Activated naive CD4-positive, alpha-beta T cell treated with anti-CD3 and anti-CD28 coated beads for 36 hours (primary cell): Measurements from ENCODE around the gene MCEE. TPM values are rescaled to one million over a fixed set of nuclear protein-coding genes. Genes with fewer than 3 reads are reported as not detected.
"Not testable (repeated sequence)": the region's sequence is repeated elsewhere in the genome, so short reads cannot be mapped to it uniquely, and the experiment has no call there.

Source experiments
- CTCF ChIA-PET: fragments of 350-600 bp; sonication (Branson Sonifier 250); formaldehyde crosslinking; loops from one replicate; lab custom pipeline; 2021; ENCODE audit warnings: antibody characterized with exemption; lab: Charles Lee
- DNase-seq: peaks from one replicate; pipeline ENCODE4 v3.0.0-alpha.2; 2020
- H3K27ac Mint-ChIP-seq: one replicate; pipeline ENCODE4 v1.8.0; 2021; ENCODE audit warnings: mild to moderate bottlenecking, mixed read lengths
- H3K27me3 Mint-ChIP-seq: one replicate; pipeline ENCODE4 v1.8.0; 2021; ENCODE audit warnings: low read depth, mixed read lengths
- H3K36me3 Mint-ChIP-seq: one replicate; pipeline ENCODE4 v1.8.0; 2021; ENCODE audit warnings: low read depth, mixed read lengths
- H3K4me1 Mint-ChIP-seq: one replicate; pipeline ENCODE4 v1.8.0; 2021; ENCODE audit warnings: low read depth, mixed read lengths
- H3K4me3 Mint-ChIP-seq: one replicate; pipeline ENCODE4 v1.8.0; 2021; ENCODE audit warnings: mild to moderate bottlenecking, moderate library complexity, mixed read lengths
- H3K9me3 Mint-ChIP-seq: one replicate; pipeline ENCODE4 v1.8.0; 2021; ENCODE audit warnings: mixed read lengths
- intact Hi-C: fragments of 100-400 bp; cut with micrococcal nuclease; formaldehyde crosslinking; loops from one replicate; pipeline ENCODE4 v1.15.1; 2023
- total RNA-seq, 2 experiments: library from RNA; stranded (reverse); gene quantifications; one replicate each; pipeline ENCODE4 v1.2.3, GENCODE V29; 2021

The MCEE gene
- total RNA-seq, 2 experiments from 2014 or later: 14.0 to 15.8 TPM

- Mint-ChIP-seq H3K27ac (no peak overlapping the region), H3K4me1 (no peaks in the 10 kb centered on the region), H3K9me3 (no peaks in the 10 kb centered on the region), H3K36me3 (peaks cover 7% of the 10 kb centered on the region), H3K27me3 (no peaks in the 10 kb centered on the region), H3K4me3 (no peak overlapping the region)
- CTCF ChIA-PET: interaction anchor here (0.7 to 0.8 kb wide), 2 partner anchors 81 to 148 kb away, joined by 3 read pairs; no protein-coding TSS in a partner anchor
- intact Hi-C loops: no loop called here
- no peak for DNase-seq
These were observed 21.6 kb upstream of the MCEE start for GRCh38 chr2:71151620-71152019.

GRCh38 chr2:71150082-71150816 lies 20.2 kb upstream of the MCEE start:
- no peaks in the 10 kb centered on the region for H3K9me3 Mint-ChIP-seq
- no peak overlapping the region for H3K27ac Mint-ChIP-seq
- intact Hi-C loops: no loop called here
- H3K36me3 Mint-ChIP-seq: peaks cover 8% of the 10 kb centered on the region
- CTCF ChIA-PET: interaction anchor here (0.6 to 1.2 kb wide), 2 partner anchors 13 to 80 kb away, joined by 3 read pairs; no protein-coding TSS in a partner anchor
- no peak overlapping the region for H3K4me3 Mint-ChIP-seq
- no peaks in the 10 kb centered on the region for H3K4me1 Mint-ChIP-seq
- no peaks in the 10 kb centered on the region for H3K27me3 Mint-ChIP-seq
- DNase-seq: no peak

- Mint-ChIP-seq H3K27me3 (no peaks in the 10 kb centered on the region), H3K36me3 (peaks cover 19% of the 10 kb centered on the region), H3K4me1 (no peaks in the 10 kb centered on the region), H3K9me3 (no peaks in the 10 kb centered on the region), H3K27ac (no peak overlapping the region), H3K4me3 (no peak overlapping the region)
- DNase-seq: no peak
- intact Hi-C loops: no loop called here
- CTCF ChIA-PET: interaction anchor here (0.8 to 1.2 kb wide), 7 partner anchors 8 to 201 kb away, joined by 3 to 4 read pairs (median 3); no protein-coding TSS in a partner anchor
These were observed 18.6 kb upstream of the MCEE start for GRCh38 chr2:71148506-71149063.

- no peak for DNase-seq
- CTCF ChIA-PET: interaction anchor here (1.0 to 3.7 kb wide), 3 partner anchors 13 to 83 kb away, joined by 3 to 14 read pairs (median 4); partner anchors contain the start of gene PAIP2B
- Mint-ChIP-seq H3K4me3 (no peak overlapping the region), H3K27ac (no peak overlapping the region), H3K36me3 (peaks cover 39% of the 10 kb centered on the region), H3K9me3 (no peaks in the 10 kb centered on the region), H3K27me3 (no peaks in the 10 kb centered on the region), H3K4me1 (no peaks in the 10 kb centered on the region)
- intact Hi-C loops: no loop called here
These were observed 13.8 kb upstream of the MCEE start for GRCh38 chr2:71143782-71144181.

GRCh38 chr2:71136174-71136573 lies 6.1 kb upstream of the MCEE start:
- no peak overlapping the region for H3K4me3 Mint-ChIP-seq
- no peaks in the 10 kb centered on the region for H3K9me3 Mint-ChIP-seq
- DNase-seq: no peak
- intact Hi-C loops: no loop called here
- H3K36me3 Mint-ChIP-seq: peaks cover 28% of the 10 kb centered on the region
- no peaks in the 10 kb centered on the region for H3K4me1 Mint-ChIP-seq
- CTCF ChIA-PET: no interaction called here
- H3K27ac Mint-ChIP-seq: no peak overlapping the region
- H3K27me3 Mint-ChIP-seq: no peaks in the 10 kb centered on the region

DNA sequence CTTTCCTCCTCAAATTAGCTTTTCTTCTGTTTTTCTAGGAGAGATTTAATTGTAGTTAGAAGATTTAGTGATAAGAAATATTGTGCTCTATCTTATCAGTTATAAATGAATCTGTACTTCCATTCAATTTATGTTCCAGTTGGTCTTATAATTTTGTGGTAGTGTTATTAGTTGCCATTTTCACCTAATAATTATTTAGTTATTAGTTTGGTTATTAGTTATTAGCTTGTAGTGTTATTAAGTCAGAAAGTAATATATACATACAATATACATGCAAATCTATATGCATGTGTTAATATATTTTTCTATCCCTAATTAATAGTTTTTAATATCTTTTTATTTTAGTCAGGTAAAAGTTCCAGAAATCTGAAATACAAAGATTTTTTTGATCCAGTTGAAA lies 3.6 kb upstream of the MCEE start:
- no peak overlapping the region for H3K4me3 Mint-ChIP-seq
- peaks cover 15% of the 10 kb centered on the region for H3K36me3 Mint-ChIP-seq
- intact Hi-C loops: no loop called here
- H3K27ac Mint-ChIP-seq: no peak overlapping the region
- H3K4me1 Mint-ChIP-seq: no peaks in the 10 kb centered on the region
- no peaks in the 10 kb centered on the region for H3K9me3 Mint-ChIP-seq
- no peaks in the 10 kb centered on the region for H3K27me3 Mint-ChIP-seq
- no peak for DNase-seq
- CTCF ChIA-PET: no interaction called here

GRCh38 chr2:71131387-71132166 lies 1.5 kb upstream of the MCEE start:
- not testable (repeated sequence) for H3K36me3 Mint-ChIP-seq, DNase-seq, H3K4me3 Mint-ChIP-seq, H3K27me3 Mint-ChIP-seq, H3K9me3 Mint-ChIP-seq, H3K27ac Mint-ChIP-seq
- peaks cover 11% of the 10 kb centered on the region for H3K4me1 Mint-ChIP-seq
- CTCF ChIA-PET: interaction anchor here (0.7 to 2.9 kb wide), 6 partner anchors 12 to 63 kb away, joined by 3 to 13 read pairs (median 6); partner anchors contain the start of gene NAGK
- intact Hi-C loops: loop anchor here (2.0 kb wide), 1 partner anchor 19 kb away; no protein-coding TSS in a partner anchor

DNA sequence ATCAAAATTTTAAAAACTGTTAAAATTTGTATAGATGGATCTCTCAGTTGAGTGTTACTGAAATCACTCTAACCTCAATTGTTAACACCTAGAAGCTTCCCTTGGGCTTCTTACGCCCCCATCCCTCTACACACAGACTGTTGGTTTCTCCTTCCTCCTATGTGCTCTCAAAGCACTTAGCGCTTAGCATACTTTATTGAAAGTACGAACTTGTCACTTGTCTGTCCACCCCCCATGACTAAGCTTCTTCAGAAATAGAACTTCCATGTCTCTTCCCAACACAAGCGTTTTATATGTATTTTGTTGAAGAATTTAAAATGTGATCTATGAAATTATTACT lies 846 bp upstream of the MCEE start:
- no peak overlapping the region for H3K27ac Mint-ChIP-seq
- no peak for DNase-seq
- no peak overlapping the region for H3K4me3 Mint-ChIP-seq
- H3K9me3 Mint-ChIP-seq: no peaks in the 10 kb centered on the region
- CTCF ChIA-PET: interaction anchor here (0.6 to 2.9 kb wide), 7 partner anchors 13 to 65 kb away, joined by 3 to 13 read pairs (median 4); partner anchors contain the start of gene NAGK
- H3K36me3 Mint-ChIP-seq: peaks cover 8% of the 10 kb centered on the region
- no peaks in the 10 kb centered on the region for H3K27me3 Mint-ChIP-seq
- intact Hi-C loops: loop anchor here (1.0 to 2.0 kb wide), 8 partner anchors 18 to 200 kb away; partner anchors contain the start of genes NAGK, PAIP2B and ZNF638
- H3K4me1 Mint-ChIP-seq: peaks cover 12% of the 10 kb centered on the region

- peaks cover 16% of the 10 kb centered on the region for H3K4me1 Mint-ChIP-seq
- no peak overlapping the region for H3K27ac Mint-ChIP-seq
- H3K36me3 Mint-ChIP-seq: peaks cover 8% of the 10 kb centered on the region
- no peaks in the 10 kb centered on the region for H3K9me3 Mint-ChIP-seq
- H3K27me3 Mint-ChIP-seq: no peaks in the 10 kb centered on the region
- CTCF ChIA-PET: interaction anchor here (1.9 to 2.9 kb wide), 3 partner anchors 29 to 61 kb away, joined by 9 to 13 read pairs (median 10); partner anchors contain the start of gene NAGK
- intact Hi-C loops: loop anchor here (1.0 to 2.0 kb wide), 8 partner anchors 17 to 201 kb away; partner anchors contain the start of genes NAGK, PAIP2B and ZNF638
- DNase-seq: no peak
- H3K4me3 Mint-ChIP-seq: no peak overlapping the region
These were observed 202 bp downstream of the MCEE start for GRCh38 chr2:71129902-71130151.

- no peaks in the 10 kb centered on the region for H3K27me3 Mint-ChIP-seq
- CTCF ChIA-PET: interaction anchor here (0.8 to 2.9 kb wide), 5 partner anchors 28 to 60 kb away, joined by 4 to 13 read pairs (median 9); partner anchors contain the start of gene NAGK
- H3K4me3 Mint-ChIP-seq: no peak overlapping the region
- intact Hi-C loops: no loop called here
- H3K27ac Mint-ChIP-seq: no peak overlapping the region
- peaks cover 4% of the 10 kb centered on the region for H3K36me3 Mint-ChIP-seq
- no peaks in the 10 kb centered on the region for H3K9me3 Mint-ChIP-seq
- peaks cover 16% of the 10 kb centered on the region for H3K4me1 Mint-ChIP-seq
- DNase-seq: no peak
These were observed 721 bp downstream of the MCEE start for GRCh38 chr2:71129114-71129901.

- Mint-ChIP-seq H3K27ac (no peak overlapping the region), H3K4me1 (peaks cover 16% of the 10 kb centered on the region), H3K36me3 (peaks cover 16% of the 10 kb centered on the region), H3K4me3 (no peak overlapping the region), H3K27me3 (no peaks in the 10 kb centered on the region), H3K9me3 (peaks cover 4% of the 10 kb centered on the region)
- intact Hi-C loops: no loop called here
- no peak for DNase-seq
- CTCF ChIA-PET: interaction anchor here (0.6 to 1.5 kb wide), 3 partner anchors 26 to 194 kb away, joined by 3 to 9 read pairs (median 3); no protein-coding TSS in a partner anchor
These were observed 3.1 kb downstream of the MCEE start for GRCh38 chr2:71126957-71127356.
